Uterus (tissue), 4 donors: ENCODE results near the gene PLK5. TPM values are rescaled to one million over a fixed set of nuclear protein-coding genes. Genes with fewer than 3 reads are reported as not detected.

Experiments used
- DNase-seq, 2 donors: peaks; one replicate each; pipeline ENCODE4 v3.0.0-alpha.2; 2019 to 2020
- H3K27ac ChIP-seq, 2 donors: fragments of 200-600 bp; sonication (generic); 1 replicate in 1 of 2; 2 replicates in 1 of 2; pipeline ENCODE4 v1.5.1; 2016 to 2018
- H3K27me3 ChIP-seq, 2 donors: fragments of 200-600 bp; sonication (generic); one replicate each; pipeline ENCODE4 v1.5.1; 2018 to 2019; ENCODE audit warnings: control low read depth in 1 of 2
- H3K36me3 ChIP-seq, 2 donors: fragments of 200-600 bp; sonication (generic); one replicate each; pipeline ENCODE4 v1.5.1; 2019; ENCODE audit warnings: control low read depth in 1 of 2
- H3K4me1 ChIP-seq, 2 donors: fragments of 200-600 bp; sonication (generic); one replicate each; pipeline ENCODE4 v1.5.1; 2018 to 2019; ENCODE audit warnings: control low read depth in 1 of 2
- H3K4me3 ChIP-seq, 2 donors: fragments of 200-600 bp; sonication (generic); 1 replicate in 1 of 2; 2 replicates in 1 of 2; pipeline ENCODE4 v1.5.1; 2018 to 2019; ENCODE audit warnings: mild to moderate bottlenecking in 1 of 2
- H3K9me3 ChIP-seq, 2 donors: fragments of 200-600 bp; sonication (generic); one replicate each; pipeline ENCODE4 v1.5.1; 2019; ENCODE audit warnings: control low read depth in 1 of 2
- POLR2A ChIP-seq, 2 donors: fragments of 450-650 bp; IDR thresholded peaks; one replicate each; pipeline ENCODE4 v1.6.1; 2016; ENCODE audit warnings: antibody characterized with exemption in 2 of 2, mild to moderate bottlenecking in 1 of 2, moderate library complexity in 1 of 2
- intact Hi-C: fragments of 100-400 bp; cut with DNase I; formaldehyde crosslinking; loops from one replicate; pipeline ENCODE4 v1.15.1; 2023; ENCODE audit warnings: low total_unique reads
- total RNA-seq, 4 donors: library from RNA; depleted of rRNA in 3 of 4; stranded (reverse); fragments of >200 nt in 3 of 4; gene quantifications; one replicate each; pipeline versions ENCODE4 v1.1.0 to v1.2.4, GENCODE V29; 2014 to 2023
- TF ChIP-seq, protein P1 (sequence below), 4 experiments: fragments of 200-600 bp in 2 of 4; fragments of 450-650 bp in 2 of 4; sonication (generic) in 2 of 4; IDR thresholded peaks; one replicate each; pipeline ENCODE4 v1.5.1; 2016 to 2019; ENCODE audit warnings: antibody characterized with exemption in 4 of 4, mild to moderate bottlenecking in 2 of 4, moderate library complexity in 1 of 4
- donor health status: DM: yes; HTN: yes; CAD: no.

The PLK5 gene
- total RNA-seq, 4 donors from 2014 or later: 0.21 to 2.7 TPM; not detected in 2

- no peaks in the 10 kb centered on the region for H3K36me3 ChIP-seq
- H3K9me3 ChIP-seq: no peaks in the 10 kb centered on the region
- intact Hi-C loops: no loop called here
- DNase-seq: no peak
- no peak overlapping the region for H3K4me3 ChIP-seq
- no peak overlapping the region for H3K27ac ChIP-seq
- H3K4me1 ChIP-seq: peaks cover 0 to 9% of the 10 kb centered on the region in 2 donors
- TF ChIP-seq POLR2A (IDR thresholded peaks at IDR 0.05): no peak
- TF ChIP-seq, protein P1, sequence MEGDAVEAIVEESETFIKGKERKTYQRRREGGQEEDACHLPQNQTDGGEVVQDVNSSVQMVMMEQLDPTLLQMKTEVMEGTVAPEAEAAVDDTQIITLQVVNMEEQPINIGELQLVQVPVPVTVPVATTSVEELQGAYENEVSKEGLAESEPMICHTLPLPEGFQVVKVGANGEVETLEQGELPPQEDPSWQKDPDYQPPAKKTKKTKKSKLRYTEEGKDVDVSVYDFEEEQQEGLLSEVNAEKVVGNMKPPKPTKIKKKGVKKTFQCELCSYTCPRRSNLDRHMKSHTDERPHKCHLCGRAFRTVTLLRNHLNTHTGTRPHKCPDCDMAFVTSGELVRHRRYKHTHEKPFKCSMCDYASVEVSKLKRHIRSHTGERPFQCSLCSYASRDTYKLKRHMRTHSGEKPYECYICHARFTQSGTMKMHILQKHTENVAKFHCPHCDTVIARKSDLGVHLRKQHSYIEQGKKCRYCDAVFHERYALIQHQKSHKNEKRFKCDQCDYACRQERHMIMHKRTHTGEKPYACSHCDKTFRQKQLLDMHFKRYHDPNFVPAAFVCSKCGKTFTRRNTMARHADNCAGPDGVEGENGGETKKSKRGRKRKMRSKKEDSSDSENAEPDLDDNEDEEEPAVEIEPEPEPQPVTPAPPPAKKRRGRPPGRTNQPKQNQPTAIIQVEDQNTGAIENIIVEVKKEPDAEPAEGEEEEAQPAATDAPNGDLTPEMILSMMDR (IDR thresholded peaks at IDR 0.05): no peak
- no peaks in the 10 kb centered on the region for H3K27me3 ChIP-seq
Observed at GRCh38 chr19:1561236-1561842, 37.5 kb downstream of the PLK5 start.

- intact Hi-C loops: no loop called here
- DNase-seq: no peak
- TF ChIP-seq, protein P1 (IDR thresholded peaks at IDR 0.05): no peak
- TF ChIP-seq POLR2A (IDR thresholded peaks at IDR 0.05): no peak
- H3K4me1 ChIP-seq: peaks cover 0 to 12% of the 10 kb centered on the region in 2 donors
- no peaks in the 10 kb centered on the region for H3K36me3 ChIP-seq
- H3K9me3 ChIP-seq: no peaks in the 10 kb centered on the region
- H3K4me3 ChIP-seq: no peak overlapping the region
- H3K27me3 ChIP-seq: no peaks in the 10 kb centered on the region
- no peak overlapping the region for H3K27ac ChIP-seq
Observed at GRCh38 chr19:1563251-1563650, 39.4 kb downstream of the PLK5 start.

GRCh38 chr19:1566392-1567115 is 42.7 kb downstream of the PLK5 start:
- peak overlapping the region; percentile 75 to 83 for H3K27ac ChIP-seq
- peak; percentile 68 to 78 for DNase-seq

DNA sequence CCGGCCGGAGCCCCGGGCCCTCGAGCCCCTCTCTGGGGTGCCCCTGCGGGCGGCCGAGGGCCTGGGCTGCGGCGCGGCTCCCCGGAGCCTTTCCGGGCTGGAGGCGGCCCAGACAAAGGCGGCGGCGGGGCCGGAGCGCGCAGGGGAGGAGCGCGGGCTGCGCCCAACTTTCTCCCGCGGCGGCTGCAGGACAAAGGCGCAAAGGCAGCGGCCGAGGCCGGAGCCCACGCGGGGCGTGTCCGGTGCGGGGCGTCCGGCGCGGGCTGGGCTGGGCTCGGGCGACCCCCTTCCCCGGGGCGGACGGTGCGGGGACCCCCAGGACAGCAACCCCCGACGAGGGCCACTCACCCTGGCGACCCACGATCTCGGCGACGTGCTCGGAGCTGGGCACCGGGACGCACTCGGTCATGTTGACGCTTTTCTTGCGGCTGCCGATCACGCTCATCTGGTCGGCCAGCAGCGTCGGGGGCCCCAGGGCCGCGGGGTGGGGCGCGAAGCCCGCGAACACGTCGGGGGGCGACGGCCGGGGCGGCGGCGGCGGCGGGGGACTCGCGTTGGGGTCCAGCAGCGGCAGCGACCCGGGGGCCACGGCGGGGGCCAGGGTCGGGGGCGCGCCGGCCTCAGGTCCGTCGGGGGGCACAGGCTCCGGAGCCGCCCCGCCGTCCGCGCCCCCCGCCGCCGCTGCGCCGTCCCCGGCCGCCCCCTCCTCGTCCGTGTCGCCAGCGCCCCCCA is 43.4 kb downstream of the PLK5 start:
- H3K27ac ChIP-seq: peak overlapping the region; percentile 75 to 83
- no peak for TF ChIP-seq POLR2A (IDR thresholded peaks at IDR 0.05)
- TF ChIP-seq, protein P1 (IDR thresholded peaks at IDR 0.05): no peak
- DNase-seq: peak in 1 of 2 donors; percentile 43
- peak overlapping the region; percentile 41 to 84 for H3K4me3 ChIP-seq
- no peaks in the 10 kb centered on the region for H3K27me3 ChIP-seq
- no peaks in the 10 kb centered on the region for H3K36me3 ChIP-seq
- intact Hi-C loops: no loop called here
- H3K4me1 ChIP-seq: peaks cover 0 to 15% of the 10 kb centered on the region in 2 donors
- H3K9me3 ChIP-seq: no peaks in the 10 kb centered on the region

More at GRCh38 chr19:1566392-1567115, 42.7 kb downstream of the PLK5 start:
- Histone ChIP-seq H3K9me3 (no peaks in the 10 kb centered on the region), H3K4me1 (peaks cover 0 to 15% of the 10 kb centered on the region in 2 donors), H3K36me3 (no peaks in the 10 kb centered on the region), H3K4me3 (peak overlapping the region; percentile 41 to 84), H3K27me3 (no peaks in the 10 kb centered on the region)
- TF ChIP-seq, protein P1 (IDR thresholded peaks at IDR 0.05): no peak
- TF ChIP-seq POLR2A (IDR thresholded peaks at IDR 0.05): peak; percentile 74 to 80
- intact Hi-C loops: no loop called here
